Lower lobe of right lung (tissue), 2 donors: ENCODE measurements around the gene ITFG2. TPM values are rescaled to one million over a fixed set of nuclear protein-coding genes. Genes with fewer than 3 reads are reported as not detected.

ENCODE experiments used
- ATAC-seq, 2 donors: fragments of 200-7000 bp; cut with Tn5 transposase; one replicate each; pipeline ENCODE4 v1.9.1; 2020 to 2022; ENCODE audit warnings: mild to moderate bottlenecking in 2 of 2, moderate library complexity in 2 of 2
- DNase-seq: peaks from one replicate; pipeline ENCODE4 v3.0.0-alpha.2; 2020
- H3K27ac ChIP-seq: fragments of 200-600 bp; one replicate; pipeline ENCODE4 v1.8.0; 2022
- H3K27me3 ChIP-seq: fragments of 200-600 bp; one replicate; pipeline ENCODE4 v1.8.0; 2022; ENCODE audit warnings: low read depth
- H3K36me3 ChIP-seq: fragments of 200-600 bp; one replicate; pipeline ENCODE4 v1.8.0; 2022; ENCODE audit warnings: mild to moderate bottlenecking
- H3K4me1 ChIP-seq: fragments of 200-600 bp; one replicate; pipeline ENCODE4 v1.8.0; 2022
- H3K4me3 ChIP-seq: fragments of 200-600 bp; one replicate; pipeline ENCODE4 v1.8.0; 2022; ENCODE audit warnings: mild to moderate bottlenecking
- H3K9me3 ChIP-seq: fragments of 200-600 bp; one replicate; pipeline ENCODE4 v1.8.0; 2022
- intact Hi-C: fragments of 100-400 bp; cut with DNase I; formaldehyde crosslinking; loops from one replicate; pipeline ENCODE4 v1.11.0; 2022
- total RNA-seq: library from RNA; stranded (reverse); fragmentation: NEBNext Ultra II Directional; extraction: Animal tissue kit (Norgen Biotek cat#: 25700); gene quantifications from one replicate; pipeline ENCODE4 v1.2.1, GENCODE V29; 2021
- TF ChIP-seq, protein P1 (sequence below): fragments of 200-600 bp; IDR thresholded peaks from one replicate; pipeline ENCODE4 v1.8.0; 2022; ENCODE audit warnings: antibody characterized with exemption, mild to moderate bottlenecking
- donor health status: DM: no; HTN: yes; CAD: no; lungs with severe emphysema.

The ITFG2 gene
- total RNA-seq, 1 donor from 2014 or later, result 43.8 TPM

DNA sequence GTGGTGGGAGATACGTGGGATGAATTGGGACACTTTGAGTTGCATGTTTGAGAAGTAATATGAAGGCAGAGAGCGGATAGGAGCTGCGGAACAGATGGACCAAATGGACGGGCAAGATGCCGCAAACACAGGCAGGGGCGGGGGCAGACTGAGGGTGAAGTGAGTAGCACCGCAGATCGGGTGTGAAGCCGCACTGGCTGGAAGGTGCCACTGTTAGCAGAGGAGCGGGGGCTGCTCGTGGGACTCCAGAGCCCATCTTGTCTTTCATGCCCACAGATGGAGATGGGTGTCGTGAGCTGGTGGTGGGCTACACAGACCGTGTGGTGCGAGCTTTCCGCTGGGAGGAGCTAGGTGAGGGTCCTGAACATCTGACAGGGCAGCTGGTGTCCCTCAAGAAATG, 7.3 kb downstream of the ITFG2 start:
- no peak for DNase-seq

DNA sequence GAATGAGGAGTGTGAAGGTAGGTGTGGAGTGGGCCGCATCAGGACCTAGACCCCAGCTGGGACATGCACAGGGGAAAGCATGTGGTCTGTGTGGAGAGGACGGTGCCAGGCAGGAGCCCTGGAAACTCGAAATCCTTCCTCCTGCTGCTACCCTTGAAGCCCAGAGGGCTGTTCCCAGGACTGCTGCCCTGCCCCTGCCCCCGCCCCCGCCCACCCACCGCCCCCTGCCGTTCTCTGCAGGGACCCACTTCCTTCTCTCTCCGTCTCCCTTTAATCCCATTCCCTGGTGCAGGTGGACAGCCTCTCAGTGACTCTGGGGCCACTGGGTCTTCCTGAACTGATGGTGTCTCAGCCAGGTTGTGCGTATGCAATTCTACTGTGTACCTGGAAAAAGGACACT, 8.0 kb downstream of the ITFG2 start:
- H3K4me3 ChIP-seq, result no peak overlapping the region
- no peak overlapping the region for H3K27ac ChIP-seq
- no peak for ATAC-seq
- no peaks in the 10 kb centered on the region for H3K27me3 ChIP-seq
- no peaks in the 10 kb centered on the region for H3K4me1 ChIP-seq
- TF ChIP-seq, protein P1, sequence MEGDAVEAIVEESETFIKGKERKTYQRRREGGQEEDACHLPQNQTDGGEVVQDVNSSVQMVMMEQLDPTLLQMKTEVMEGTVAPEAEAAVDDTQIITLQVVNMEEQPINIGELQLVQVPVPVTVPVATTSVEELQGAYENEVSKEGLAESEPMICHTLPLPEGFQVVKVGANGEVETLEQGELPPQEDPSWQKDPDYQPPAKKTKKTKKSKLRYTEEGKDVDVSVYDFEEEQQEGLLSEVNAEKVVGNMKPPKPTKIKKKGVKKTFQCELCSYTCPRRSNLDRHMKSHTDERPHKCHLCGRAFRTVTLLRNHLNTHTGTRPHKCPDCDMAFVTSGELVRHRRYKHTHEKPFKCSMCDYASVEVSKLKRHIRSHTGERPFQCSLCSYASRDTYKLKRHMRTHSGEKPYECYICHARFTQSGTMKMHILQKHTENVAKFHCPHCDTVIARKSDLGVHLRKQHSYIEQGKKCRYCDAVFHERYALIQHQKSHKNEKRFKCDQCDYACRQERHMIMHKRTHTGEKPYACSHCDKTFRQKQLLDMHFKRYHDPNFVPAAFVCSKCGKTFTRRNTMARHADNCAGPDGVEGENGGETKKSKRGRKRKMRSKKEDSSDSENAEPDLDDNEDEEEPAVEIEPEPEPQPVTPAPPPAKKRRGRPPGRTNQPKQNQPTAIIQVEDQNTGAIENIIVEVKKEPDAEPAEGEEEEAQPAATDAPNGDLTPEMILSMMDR, result no peak
- H3K9me3 ChIP-seq, result no peaks in the 10 kb centered on the region
- intact Hi-C loops, result no loop called here
- H3K36me3 ChIP-seq, result peaks cover 90% of the 10 kb centered on the region
- DNase-seq, result no peak

More for the DNA sequence above, 7.3 kb downstream of the ITFG2 start:
- Histone ChIP-seq H3K9me3 (no peaks in the 10 kb centered on the region), H3K27ac (no peak overlapping the region), H3K4me1 (peaks cover 6% of the 10 kb centered on the region), H3K27me3 (no peaks in the 10 kb centered on the region), H3K4me3 (no peak overlapping the region), H3K36me3 (peaks cover 86% of the 10 kb centered on the region)
- TF ChIP-seq, protein P1, result no peak
- intact Hi-C loops, result no loop called here
- peak in 1 of 2 donors; percentile 15 for ATAC-seq

DNA sequence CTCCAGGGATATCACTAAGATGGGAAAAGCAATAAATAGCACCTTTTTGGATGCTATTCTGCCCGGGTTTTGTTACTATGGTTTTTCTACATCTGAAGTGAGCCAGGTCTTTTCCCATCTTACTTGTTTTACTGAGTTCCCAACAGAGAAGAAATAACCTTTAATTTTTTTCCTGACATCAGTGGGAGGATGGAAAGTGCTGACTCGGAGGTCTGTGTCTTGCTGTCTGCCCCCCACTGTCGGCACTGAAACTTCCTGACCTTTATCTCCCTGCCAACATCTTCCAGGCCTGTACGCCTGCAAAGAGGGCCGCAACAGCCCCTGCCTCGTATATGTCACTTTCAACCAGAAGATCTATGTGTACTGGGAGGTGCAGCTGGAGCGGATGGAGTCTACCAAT, 11.0 kb downstream of the ITFG2 start:
- H3K36me3 ChIP-seq, result peaks cover 99% of the 10 kb centered on the region

DNA sequence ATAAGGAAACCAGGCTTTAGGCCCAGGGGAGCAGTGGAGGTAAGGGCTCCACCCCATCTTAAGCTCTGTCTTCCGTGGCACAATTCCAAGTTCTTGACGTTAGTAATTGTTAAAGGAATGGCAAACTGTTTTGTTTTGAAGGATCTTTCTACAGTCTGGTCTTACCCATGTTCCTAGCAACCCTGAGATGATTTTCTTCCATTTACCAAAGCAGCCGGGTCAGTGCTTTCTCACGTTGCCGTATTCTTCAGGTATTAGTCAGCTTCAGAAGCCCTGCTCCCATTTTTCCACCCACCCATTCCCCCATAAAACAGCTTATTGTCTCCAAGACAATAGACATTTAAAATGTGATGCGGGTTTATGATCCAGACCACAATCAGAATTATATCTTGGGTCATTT, 12.1 kb downstream of the ITFG2 start:
- intact Hi-C loops, result no loop called here
- ATAC-seq (no peak), DNase-seq (no peak)
- TF ChIP-seq, protein P1, result no peak
- peaks cover 100% of the 10 kb centered on the region for H3K36me3 ChIP-seq
- H3K4me1 ChIP-seq, result no peaks in the 10 kb centered on the region
- no peak overlapping the region for H3K4me3 ChIP-seq
- no peak overlapping the region for H3K27ac ChIP-seq
- H3K9me3 ChIP-seq, result no peaks in the 10 kb centered on the region
- no peaks in the 10 kb centered on the region for H3K27me3 ChIP-seq

More for the DNA sequence above, 11.0 kb downstream of the ITFG2 start:
- TF ChIP-seq, protein P1, result no peak
- intact Hi-C loops, result no loop called here
- no peak overlapping the region for H3K27ac ChIP-seq
- no peak overlapping the region for H3K4me3 ChIP-seq
- no peaks in the 10 kb centered on the region for H3K9me3 ChIP-seq
- no peaks in the 10 kb centered on the region for H3K27me3 ChIP-seq
- ATAC-seq (no peak), DNase-seq (no peak)
- H3K4me1 ChIP-seq, result no peaks in the 10 kb centered on the region

DNA sequence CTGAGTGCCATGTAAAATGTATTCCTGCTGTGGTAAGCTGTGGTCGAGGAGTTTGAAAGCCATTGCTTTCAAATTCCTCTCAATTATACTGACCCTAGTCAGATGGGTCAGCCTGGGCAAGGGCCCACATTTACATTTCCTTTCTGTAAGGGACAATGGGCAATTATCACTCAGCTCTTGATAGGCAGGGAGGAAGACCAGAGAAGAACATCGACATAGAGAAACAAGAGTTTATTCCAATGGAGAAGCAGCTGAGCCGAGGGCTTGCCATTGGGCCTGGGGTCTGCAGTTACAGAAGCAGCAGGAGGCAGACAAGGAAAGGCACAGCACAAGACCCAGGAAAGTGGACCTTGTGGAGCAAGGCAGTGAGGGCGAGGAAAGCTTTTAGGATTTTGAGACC, 12.7 kb downstream of the ITFG2 start:
- Histone ChIP-seq H3K4me1 (no peaks in the 10 kb centered on the region), H3K9me3 (no peaks in the 10 kb centered on the region), H3K27me3 (no peaks in the 10 kb centered on the region), H3K36me3 (peaks cover 100% of the 10 kb centered on the region), H3K4me3 (no peak overlapping the region), H3K27ac (no peak overlapping the region)
- intact Hi-C loops, result no loop called here
- no peak for ATAC-seq
- TF ChIP-seq, protein P1, result no peak
- DNase-seq, result no peak

DNA sequence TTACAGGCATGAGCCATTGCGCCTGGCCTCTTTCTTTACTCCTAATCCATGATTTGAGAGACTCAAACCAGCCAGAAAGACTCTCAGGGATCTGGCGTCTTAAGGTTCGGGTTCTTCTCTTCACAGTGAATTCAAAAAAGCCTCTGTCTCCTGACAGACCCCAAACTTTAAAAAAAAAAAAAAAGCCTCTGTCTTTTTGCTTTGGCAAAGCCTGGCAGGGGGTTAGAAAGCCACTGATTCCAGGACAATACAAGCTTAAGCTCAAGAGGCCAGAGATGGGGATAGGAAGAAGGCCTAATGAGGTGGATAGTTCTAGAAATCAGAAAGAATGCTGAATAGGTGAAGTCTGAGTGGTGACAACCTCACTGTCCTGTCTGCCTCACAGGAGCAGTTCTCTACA, 13.6 kb downstream of the ITFG2 start:
- Histone ChIP-seq H3K9me3 (no peaks in the 10 kb centered on the region), H3K4me1 (no peaks in the 10 kb centered on the region), H3K36me3 (peaks cover 100% of the 10 kb centered on the region), H3K4me3 (no peak overlapping the region), H3K27ac (no peak overlapping the region), H3K27me3 (no peaks in the 10 kb centered on the region)
- intact Hi-C loops, result no loop called here
- TF ChIP-seq, protein P1, result no peak
- no peak for DNase-seq
- ATAC-seq, result no peak
